ENCODE data around the gene HOXD12. TPM values are rescaled to one million over a fixed set of nuclear protein-coding genes. Genes with fewer than 3 reads are reported as not detected.

Gene HOXD12
- total RNA-seq, 1 donor from 2014 or later: not detected

- ATAC-seq: no peak
- Histone ChIP-seq H3K4me1 (no peaks in the 10 kb centered on the region), H3K9me3 (no peaks in the 10 kb centered on the region), H3K36me3 (no peaks in the 10 kb centered on the region), H3K27me3 (peaks cover 100% of the 10 kb centered on the region), H3K27ac (no peak overlapping the region), H3K4me3 (no peak overlapping the region)
- TF ChIP-seq CTCF (IDR thresholded peaks at IDR 0.05): no peak
- DNase-seq: no peak
- intact Hi-C loops (cut with DNase I): no loop called here
Observed at GRCh38 chr2:176114120-176114929, 14.7 kb downstream of the HOXD12 start.

DNA sequence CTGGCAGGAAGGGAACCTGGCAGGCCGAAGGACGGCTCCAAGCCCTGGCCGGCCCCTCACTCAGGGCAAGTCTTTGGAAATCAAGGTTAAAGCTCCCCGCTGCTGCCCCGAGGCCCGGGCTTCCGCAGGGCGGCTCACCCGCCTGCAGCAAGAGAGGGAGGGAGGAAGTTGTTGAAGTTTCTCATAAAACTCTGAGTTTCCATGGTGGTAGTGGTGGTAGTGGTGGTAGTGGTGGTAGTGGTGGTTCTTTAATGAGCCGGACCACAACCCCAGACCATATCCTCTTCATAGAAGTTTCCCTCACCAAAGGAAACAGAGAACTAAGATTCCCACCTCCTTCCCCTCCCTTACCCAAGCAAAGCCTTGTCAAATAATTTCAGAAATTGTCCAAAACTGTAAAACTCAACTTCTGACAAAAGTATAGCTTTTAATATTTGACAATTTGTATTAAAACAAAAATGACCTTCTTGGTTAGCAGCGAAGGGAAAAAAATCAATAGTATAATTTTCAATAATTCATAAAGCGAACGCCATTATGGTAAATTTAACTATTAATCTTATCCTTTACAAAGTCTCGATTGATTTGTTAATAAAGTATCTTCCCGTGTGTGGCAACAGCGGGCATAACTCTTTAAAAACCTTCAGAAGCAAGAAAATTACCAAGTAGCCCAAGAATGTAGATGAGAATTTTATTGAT is 15.5 kb downstream of the HOXD12 start:
- no peak for DNase-seq
- TF ChIP-seq CTCF (IDR thresholded peaks at IDR 0.05): no peak
- intact Hi-C loops (cut with DNase I): no loop called here
- no peak overlapping the region for H3K27ac ChIP-seq
- no peaks in the 10 kb centered on the region for H3K36me3 ChIP-seq
- H3K9me3 ChIP-seq: no peaks in the 10 kb centered on the region
- ATAC-seq: no peak
- no peaks in the 10 kb centered on the region for H3K4me1 ChIP-seq
- peaks cover 100% of the 10 kb centered on the region for H3K27me3 ChIP-seq
- H3K4me3 ChIP-seq: no peak overlapping the region

- Histone ChIP-seq H3K27ac (no peak within 1 kb of the TSS), H3K4me3 (no peak within 1 kb of the TSS), H3K36me3 (no peaks in the 10 kb centered on the region), H3K9me3 (no peaks in the 10 kb centered on the region), H3K27me3 (peaks cover 100% of the 10 kb centered on the region), H3K4me1 (no peaks in the 10 kb centered on the region)
- TF ChIP-seq CTCF (IDR thresholded peaks at IDR 0.05): no peak
- ATAC-seq (no peak), DNase-seq (no peak)
- intact Hi-C loops (cut with DNase I): no loop called here
Observed at GRCh38 chr2:176115883-176116813, 16.6 kb downstream of the HOXD12 start, which contains the start of gene HOXD10. TSS of gene HOXD10 (plus strand) at chr2:176116778. CDS start at chr2:176116834, 56 bp downstream.

DNA sequence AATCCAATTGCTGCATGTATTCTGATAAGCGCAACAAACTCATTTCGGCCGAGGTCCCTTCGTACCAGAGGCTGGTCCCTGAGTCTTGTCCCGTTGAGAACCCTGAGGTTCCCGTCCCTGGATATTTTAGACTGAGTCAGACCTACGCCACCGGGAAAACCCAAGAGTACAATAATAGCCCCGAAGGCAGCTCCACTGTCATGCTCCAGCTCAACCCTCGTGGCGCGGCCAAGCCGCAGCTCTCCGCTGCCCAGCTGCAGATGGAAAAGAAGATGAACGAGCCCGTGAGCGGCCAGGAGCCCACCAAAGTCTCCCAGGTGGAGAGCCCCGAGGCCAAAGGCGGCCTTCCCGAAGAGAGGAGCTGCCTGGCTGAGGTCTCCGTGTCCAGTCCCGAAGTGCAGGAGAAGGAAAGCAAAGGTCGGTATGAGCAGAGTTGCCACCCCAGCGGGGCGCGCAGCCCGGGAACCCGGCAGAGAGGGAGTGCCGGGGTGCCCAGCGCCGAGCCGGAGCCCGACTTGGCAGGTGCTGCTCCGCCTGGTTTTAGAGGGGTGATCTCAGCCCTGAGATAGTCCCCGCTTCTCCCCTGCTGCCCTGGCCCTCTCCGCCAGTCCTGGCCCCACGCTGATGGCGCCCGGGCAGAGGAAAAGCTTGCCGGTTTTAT is 17.7 kb downstream of the HOXD12 start:
- ATAC-seq (no peak), DNase-seq (no peak)
- H3K9me3 ChIP-seq: no peaks in the 10 kb centered on the region
- H3K27ac ChIP-seq: no peak overlapping the region
- peaks cover under 1% of the 10 kb centered on the region for H3K4me1 ChIP-seq
- no peaks in the 10 kb centered on the region for H3K36me3 ChIP-seq
- no peak for TF ChIP-seq CTCF (IDR thresholded peaks at IDR 0.05)
- H3K27me3 ChIP-seq: peaks cover 100% of the 10 kb centered on the region
- intact Hi-C loops (cut with DNase I): no loop called here
- H3K4me3 ChIP-seq: no peak overlapping the region

DNA sequence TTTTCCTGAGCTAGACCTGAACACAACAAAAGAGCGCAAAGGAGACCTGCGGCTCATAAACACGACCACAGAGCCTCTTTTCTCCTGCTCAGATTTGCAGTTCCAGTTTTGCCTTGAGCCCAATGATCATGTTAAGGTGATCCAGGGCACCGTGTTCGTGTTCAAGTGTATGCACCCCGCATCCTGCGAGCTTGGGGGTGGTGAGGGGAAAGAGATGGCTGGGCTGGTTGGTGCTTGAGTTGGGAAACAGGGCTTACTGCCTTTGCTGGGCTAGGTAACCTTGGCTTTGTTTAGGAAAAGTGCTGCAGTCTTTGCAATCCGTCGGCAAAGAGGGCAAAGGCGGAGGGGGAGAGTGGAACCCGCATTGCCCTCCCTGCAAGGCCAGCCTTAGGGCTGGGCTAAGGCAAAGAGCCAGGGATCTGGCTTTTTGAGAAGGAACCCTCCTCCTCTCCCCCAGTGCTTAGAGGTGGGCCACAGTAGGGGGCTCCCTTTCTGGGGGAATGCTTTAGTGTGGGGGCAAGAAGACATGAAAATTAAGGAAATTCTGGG is 18.3 kb downstream of the HOXD12 start:
- DNase-seq (no peak), ATAC-seq (no peak)

More for the DNA sequence above, 18.3 kb downstream of the HOXD12 start:
- peaks cover 6% of the 10 kb centered on the region for H3K4me1 ChIP-seq
- H3K4me3 ChIP-seq: no peak overlapping the region
- no peaks in the 10 kb centered on the region for H3K9me3 ChIP-seq
- no peaks in the 10 kb centered on the region for H3K36me3 ChIP-seq
- intact Hi-C loops (cut with DNase I): no loop called here
- TF ChIP-seq CTCF (IDR thresholded peaks at IDR 0.05): no peak
- H3K27me3 ChIP-seq: peaks cover 100% of the 10 kb centered on the region
- H3K27ac ChIP-seq: no peak overlapping the region
